ENCODE data around the gene CTNS. TPM values are rescaled to one million over a fixed set of nuclear protein-coding genes. Genes with fewer than 3 reads are reported as not detected.

The CTNS gene
- polyA plus RNA-seq (2013), result 10.7 TPM

- H3K36me3 ChIP-seq (ENCODE audit: control insufficient read depth in 4 of 4, insufficient read depth in 4 of 4, low read length in 3 of 4), result peaks cover 0 to 7% (median 5%) of the 10 kb centered on the region in 4 experiments
- ChIA-PET CTCF (interaction anchor here (0.8 to 1.0 kb wide), 5 partner anchors 11 to 74 kb away, joined by 3 read pairs; no protein-coding TSS in a partner anchor), POLR2A (interaction anchor here (0.6 to 0.9 kb wide), 2 partner anchors 32 to 85 kb away, joined by 3 to 4 read pairs; partner anchors contain the start of genes EMC6 and TAX1BP3)
- H3K27ac ChIP-seq (ENCODE audit: insufficient read depth in 1 of 2, low read depth in 1 of 2, low read length in 2 of 2, poor library complexity in 1 of 2, severe bottlenecking in 2 of 2), result peak within 1 kb of the TSS; percentile 68 to 90
- H3K4me1 ChIP-seq (ENCODE audit: control extremely low read depth in 1 of 4, control insufficient read depth in 4 of 4, insufficient read depth in 4 of 4, low read length in 3 of 4), result peaks cover 5 to 39% (median 32%) of the 10 kb centered on the region in 4 experiments
- H3K27me3 ChIP-seq (replicated peaks in 2 of 5; ENCODE audit: control insufficient read depth in 4 of 5, insufficient read depth in 5 of 5, low read length in 4 of 5), result no peaks in the 10 kb centered on the region
- WGBS (ENCODE audit: insufficient coverage), result 0% methylated on average over 48 of the region's 68 CpGs
- DNase-seq, result peak; percentile 92 to 96 (median 95)
- H3K4me3 ChIP-seq (ENCODE audit: control insufficient read depth in 1 of 7, extremely low read depth in 1 of 7, insufficient read depth in 4 of 7, low read depth in 2 of 7, low read length in 6 of 7), result peak within 1 kb of the TSS; percentile 86 to 100 (median 89)
- no peaks in the 10 kb centered on the region for H3K9me3 ChIP-seq (ENCODE audit: control extremely low read depth in 1 of 5, control insufficient read depth in 4 of 5, insufficient read depth in 2 of 5, low read depth in 1 of 5, low read length in 4 of 5)
Observed at GRCh38 chr17:3636154-3636907, at the start of gene CTNS, which contains the start of gene SHPK. TSS of gene CTNS (plus strand) at chr17:3636760. CDS start at chr17:3640207, 3,447 bp downstream. TSS of gene SHPK (minus strand) at chr17:3636250. CDS start at chr17:3636219, 31 bp downstream.

GRCh38 chr17:3589784-3590183 lies 46.8 kb upstream of the CTNS start:
- Histone ChIP-seq H3K27ac (ENCODE audit: insufficient read depth in 1 of 2, low read depth in 1 of 2, low read length in 2 of 2, poor library complexity in 1 of 2, severe bottlenecking in 2 of 2) (no peak overlapping the region), H3K4me1 (ENCODE audit: control extremely low read depth in 1 of 4, control insufficient read depth in 4 of 4, insufficient read depth in 4 of 4, low read length in 3 of 4) (no peaks in the 10 kb centered on the region), H3K27me3 (replicated peaks in 2 of 5; ENCODE audit: control insufficient read depth in 4 of 5, insufficient read depth in 5 of 5, low read length in 4 of 5) (no peaks in the 10 kb centered on the region), H3K4me3 (ENCODE audit: control insufficient read depth in 1 of 7, extremely low read depth in 1 of 7, insufficient read depth in 4 of 7, low read depth in 2 of 7, low read length in 6 of 7) (no peak overlapping the region), H3K36me3 (ENCODE audit: control insufficient read depth in 4 of 4, insufficient read depth in 4 of 4, low read length in 3 of 4) (peaks cover 2 to 35% (median 31%) of the 10 kb centered on the region in 4 experiments), H3K9me3 (ENCODE audit: control extremely low read depth in 1 of 5, control insufficient read depth in 4 of 5, insufficient read depth in 2 of 5, low read depth in 1 of 5, low read length in 4 of 5) (no peaks in the 10 kb centered on the region)
- no peak for DNase-seq
- ChIA-PET CTCF (interaction anchor here (1.4 kb wide), 1 partner anchor 12 kb away, joined by 6 read pairs; no protein-coding TSS in a partner anchor), POLR2A (no interaction called here)
- WGBS (ENCODE audit: insufficient coverage), result 96% methylated on average over 22 of the region's 22 CpGs

GRCh38 chr17:3590231-3590630 lies 46.3 kb upstream of the CTNS start:
- H3K9me3 ChIP-seq (ENCODE audit: control extremely low read depth in 1 of 5, control insufficient read depth in 4 of 5, insufficient read depth in 2 of 5, low read depth in 1 of 5, low read length in 4 of 5), result no peaks in the 10 kb centered on the region
- H3K4me1 ChIP-seq (ENCODE audit: control extremely low read depth in 1 of 4, control insufficient read depth in 4 of 4, insufficient read depth in 4 of 4, low read length in 3 of 4), result no peaks in the 10 kb centered on the region
- POLR2A ChIA-PET, result no interaction called here
- CTCF ChIA-PET, result interaction anchor here (0.7 kb wide), 1 partner anchor 12 kb away, joined by 3 read pairs; no protein-coding TSS in a partner anchor
- peaks cover 2 to 34% (median 29%) of the 10 kb centered on the region in 4 experiments for H3K36me3 ChIP-seq (ENCODE audit: control insufficient read depth in 4 of 4, insufficient read depth in 4 of 4, low read length in 3 of 4)
- H3K4me3 ChIP-seq (ENCODE audit: control insufficient read depth in 1 of 7, extremely low read depth in 1 of 7, insufficient read depth in 4 of 7, low read depth in 2 of 7, low read length in 6 of 7), result no peak overlapping the region
- WGBS (ENCODE audit: insufficient coverage), result 86% methylated on average over 12 of the region's 15 CpGs
- H3K27me3 ChIP-seq (replicated peaks in 2 of 5; ENCODE audit: control insufficient read depth in 4 of 5, insufficient read depth in 5 of 5, low read length in 4 of 5), result no peaks in the 10 kb centered on the region
- H3K27ac ChIP-seq (ENCODE audit: insufficient read depth in 1 of 2, low read depth in 1 of 2, low read length in 2 of 2, poor library complexity in 1 of 2, severe bottlenecking in 2 of 2), result no peak overlapping the region
- no peak for DNase-seq

GRCh38 chr17:3590768-3591167 lies 45.8 kb upstream of the CTNS start:
- H3K4me3 ChIP-seq (ENCODE audit: control insufficient read depth in 1 of 7, extremely low read depth in 1 of 7, insufficient read depth in 4 of 7, low read depth in 2 of 7, low read length in 6 of 7), result no peak overlapping the region
- H3K4me1 ChIP-seq (ENCODE audit: control extremely low read depth in 1 of 4, control insufficient read depth in 4 of 4, insufficient read depth in 4 of 4, low read length in 3 of 4), result no peaks in the 10 kb centered on the region
- WGBS (ENCODE audit: insufficient coverage), result 93% methylated on average over 12 of the region's 15 CpGs
- POLR2A ChIA-PET, result no interaction called here
- no peaks in the 10 kb centered on the region for H3K9me3 ChIP-seq (ENCODE audit: control extremely low read depth in 1 of 5, control insufficient read depth in 4 of 5, insufficient read depth in 2 of 5, low read depth in 1 of 5, low read length in 4 of 5)
- H3K36me3 ChIP-seq (ENCODE audit: control insufficient read depth in 4 of 4, insufficient read depth in 4 of 4, low read length in 3 of 4), result peaks cover 2 to 33% (median 25%) of the 10 kb centered on the region in 4 experiments
- CTCF ChIA-PET, result interaction anchor here (0.7 kb wide), 1 partner anchor 11 kb away, joined by 3 read pairs; no protein-coding TSS in a partner anchor
- no peak for DNase-seq
- no peaks in the 10 kb centered on the region for H3K27me3 ChIP-seq (replicated peaks in 2 of 5; ENCODE audit: control insufficient read depth in 4 of 5, insufficient read depth in 5 of 5, low read length in 4 of 5)
- no peak overlapping the region for H3K27ac ChIP-seq (ENCODE audit: insufficient read depth in 1 of 2, low read depth in 1 of 2, low read length in 2 of 2, poor library complexity in 1 of 2, severe bottlenecking in 2 of 2)

GRCh38 chr17:3592216-3592860 lies 44.2 kb upstream of the CTNS start:
- Histone ChIP-seq H3K27ac (ENCODE audit: insufficient read depth in 1 of 2, low read depth in 1 of 2, low read length in 2 of 2, poor library complexity in 1 of 2, severe bottlenecking in 2 of 2) (no peak overlapping the region), H3K4me3 (ENCODE audit: control insufficient read depth in 1 of 7, extremely low read depth in 1 of 7, insufficient read depth in 4 of 7, low read depth in 2 of 7, low read length in 6 of 7) (no peak overlapping the region), H3K4me1 (ENCODE audit: control extremely low read depth in 1 of 4, control insufficient read depth in 4 of 4, insufficient read depth in 4 of 4, low read length in 3 of 4) (no peaks in the 10 kb centered on the region), H3K9me3 (ENCODE audit: control extremely low read depth in 1 of 5, control insufficient read depth in 4 of 5, insufficient read depth in 2 of 5, low read depth in 1 of 5, low read length in 4 of 5) (no peaks in the 10 kb centered on the region), H3K36me3 (ENCODE audit: control insufficient read depth in 4 of 4, insufficient read depth in 4 of 4, low read length in 3 of 4) (peaks cover 0 to 22% (median 21%) of the 10 kb centered on the region in 4 experiments), H3K27me3 (replicated peaks in 2 of 5; ENCODE audit: control insufficient read depth in 4 of 5, insufficient read depth in 5 of 5, low read length in 4 of 5) (no peaks in the 10 kb centered on the region)
- ChIA-PET CTCF (no interaction called here), POLR2A (no interaction called here)
- no peak for DNase-seq
- 96% methylated on average over 14 of the region's 15 CpGs for WGBS (ENCODE audit: insufficient coverage)

- CTCF ChIA-PET, result no interaction called here
Observed at GRCh38 chr17:3593384-3593783, 43.2 kb upstream of the CTNS start.

More at GRCh38 chr17:3593384-3593783, 43.2 kb upstream of the CTNS start:
- Histone ChIP-seq H3K27ac (ENCODE audit: insufficient read depth in 1 of 2, low read depth in 1 of 2, low read length in 2 of 2, poor library complexity in 1 of 2, severe bottlenecking in 2 of 2) (no peak overlapping the region), H3K4me3 (ENCODE audit: control insufficient read depth in 1 of 7, extremely low read depth in 1 of 7, insufficient read depth in 4 of 7, low read depth in 2 of 7, low read length in 6 of 7) (no peak overlapping the region), H3K4me1 (ENCODE audit: control extremely low read depth in 1 of 4, control insufficient read depth in 4 of 4, insufficient read depth in 4 of 4, low read length in 3 of 4) (no peaks in the 10 kb centered on the region), H3K9me3 (ENCODE audit: control extremely low read depth in 1 of 5, control insufficient read depth in 4 of 5, insufficient read depth in 2 of 5, low read depth in 1 of 5, low read length in 4 of 5) (no peaks in the 10 kb centered on the region), H3K27me3 (replicated peaks in 2 of 5; ENCODE audit: control insufficient read depth in 4 of 5, insufficient read depth in 5 of 5, low read length in 4 of 5) (no peaks in the 10 kb centered on the region), H3K36me3 (ENCODE audit: control insufficient read depth in 4 of 4, insufficient read depth in 4 of 4, low read length in 3 of 4) (peaks cover 0 to 24% (median 14%) of the 10 kb centered on the region in 4 experiments)
- 100% methylated on average over 4 of the region's 5 CpGs for WGBS (ENCODE audit: insufficient coverage)
- DNase-seq, result no peak
- POLR2A ChIA-PET, result no interaction called here
